CD4-positive, alpha-beta T cell (primary cell): ENCODE results near the gene KCNE3. TPM values are rescaled to one million over a fixed set of nuclear protein-coding genes. Genes with fewer than 3 reads are reported as not detected.
A peak's percentile ranks its signal among the peaks of the same experiment; 100 is the strongest.

Experiments used
- ATAC-seq: fragments of 200-7000 bp; cut with Tn5 transposase; one replicate; pipeline ENCODE4 v1.10.0; 2022; ENCODE audit warnings: mild to moderate bottlenecking; ENCODE audit not compliant: poor library complexity
- CTCF ChIA-PET: fragments of 350-600 bp; sonication (Branson Sonifier 250); formaldehyde crosslinking; loops from one replicate; lab custom pipeline; 2021; ENCODE audit warnings: antibody characterized with exemption, inconsistent platforms; lab: Charles Lee
- POLR2A ChIA-PET: fragments of 350-600 bp; sonication (Branson Sonifier 250); formaldehyde crosslinking; loops from one replicate; lab custom pipeline; 2021; ENCODE audit warnings: antibody characterized with exemption, inconsistent platforms; lab: Charles Lee
- DNase-seq, 14 experiments: peaks; one replicate each; pipeline ENCODE4 v3.0.0-alpha.2; 2013 to 2020; ENCODE audit warnings: mixed read lengths in 2 of 14
- H3K27ac ChIP-seq, 2 donors: one replicate each; pipeline versions ENCODE4 v1.5.1 to v1.7.0; 2013; ENCODE audit warnings: low read length in 2 of 2, low read depth in 1 of 2, mild to moderate bottlenecking in 1 of 2
- H3K27me3 ChIP-seq, 2 experiments: 1 replicate in 1 of 2; 2 replicates in 1 of 2; pipeline versions ENCODE4 v1.6.1 to v1.7.0; 2013; ENCODE audit warnings: low read length in 2 of 2, control low read depth in 1 of 2, mild to moderate bottlenecking in 1 of 2, moderate library complexity in 1 of 2; ENCODE audit not compliant: insufficient read depth in 2 of 2, control insufficient read depth in 1 of 2
- H3K36me3 ChIP-seq: one replicate; pipeline ENCODE4 v1.6.1; 2013; ENCODE audit warnings: low read length, control low read depth; ENCODE audit not compliant: insufficient read depth
- H3K4me1 ChIP-seq: one replicate; pipeline ENCODE4 v1.6.1; 2013; ENCODE audit warnings: low read length, control low read depth; ENCODE audit not compliant: insufficient read depth
- H3K4me3 ChIP-seq: one replicate; pipeline ENCODE4 v1.5.1; 2013; ENCODE audit warnings: mild to moderate bottlenecking, low read length, moderate library complexity
- H3K9me3 ChIP-seq, 2 experiments: 1 replicate in 1 of 2; 2 replicates in 1 of 2; pipeline versions ENCODE4 v1.6.1 to v1.7.0; 2013; ENCODE audit warnings: low read length in 2 of 2, mild to moderate bottlenecking in 2 of 2, control low read depth in 1 of 2, moderate library complexity in 1 of 2; ENCODE audit not compliant: control insufficient read depth in 1 of 2, insufficient read depth in 1 of 2
- H3K27ac Mint-ChIP-seq: one replicate; pipeline ENCODE4 v1.8.0; 2020; ENCODE audit warnings: mixed read lengths
- H3K27me3 Mint-ChIP-seq: one replicate; pipeline ENCODE4 v1.8.0; 2021; ENCODE audit warnings: mixed read lengths
- H3K36me3 Mint-ChIP-seq: one replicate; pipeline ENCODE4 v1.8.0; 2021; ENCODE audit warnings: low read depth, mixed read lengths
- H3K4me1 Mint-ChIP-seq: one replicate; pipeline ENCODE4 v1.8.0; 2021; ENCODE audit warnings: low read depth, mixed read lengths
- H3K4me3 Mint-ChIP-seq: one replicate; pipeline ENCODE4 v1.8.0; 2020; ENCODE audit warnings: mild to moderate bottlenecking, mixed read lengths
- H3K9me3 Mint-ChIP-seq: one replicate; pipeline ENCODE4 v1.8.0; 2020; ENCODE audit warnings: mixed read lengths
- intact Hi-C, 2 experiments: fragments of 100-400 bp; cut with DNase I in 1 of 2; cut with micrococcal nuclease in 1 of 2; formaldehyde crosslinking; loops; one replicate each; pipeline versions ENCODE4 v1.15.1 to v1.9.0; 2023 to 2025; cut with DNase I, micrococcal nuclease
- total RNA-seq, 174 experiments: library from RNA in 2 of 174; stranded (reverse) in 2 of 174; gene quantifications; one replicate each; pipeline ENCODE4 v1.2.3 and lab custom pipeline; 2021 to 2026
- TF ChIP-seq, protein P1 (sequence below): fragments of 200-600 bp; IDR thresholded peaks from one replicate; pipeline ENCODE4 v1.8.0; 2022; ENCODE audit warnings: antibody characterized with exemption, mild to moderate bottlenecking

KCNE3 gene
- total RNA-seq, 2 experiments from 2014 or later: 0.08 to 0.22 TPM

DNA sequence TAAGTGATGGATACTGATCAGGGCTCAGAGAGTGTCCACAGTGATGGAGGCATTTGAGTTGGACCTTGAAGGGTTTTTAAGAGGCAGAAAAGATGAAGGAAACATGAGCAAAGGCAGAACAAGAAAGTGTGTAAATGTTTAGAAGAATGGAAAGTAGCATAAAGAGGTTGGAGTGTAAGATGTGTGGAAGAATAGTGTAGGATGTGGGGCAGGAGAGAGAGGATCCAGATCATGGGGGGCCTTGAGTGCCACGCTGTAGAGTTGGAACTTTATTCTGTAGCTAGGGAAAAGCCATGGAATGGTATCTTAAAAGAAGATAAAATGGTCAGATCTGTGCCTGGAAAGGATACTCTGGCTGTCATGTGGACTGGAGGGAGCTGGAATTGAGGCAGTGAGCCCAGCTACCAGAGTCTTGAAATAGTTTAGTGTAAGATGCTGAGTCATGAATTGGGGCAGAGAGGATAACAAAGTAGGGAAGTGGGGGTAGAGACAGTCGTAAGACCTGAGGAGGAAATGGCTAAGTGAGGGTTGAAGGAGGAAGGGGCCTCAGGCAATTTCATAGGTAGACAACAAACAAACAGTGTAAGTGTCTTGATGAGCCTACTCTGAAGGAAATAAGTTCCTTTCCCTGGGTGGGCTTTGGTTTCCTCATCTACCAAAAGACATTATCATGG, 6.7 kb downstream of the KCNE3 start:
- TF ChIP-seq, protein P1, sequence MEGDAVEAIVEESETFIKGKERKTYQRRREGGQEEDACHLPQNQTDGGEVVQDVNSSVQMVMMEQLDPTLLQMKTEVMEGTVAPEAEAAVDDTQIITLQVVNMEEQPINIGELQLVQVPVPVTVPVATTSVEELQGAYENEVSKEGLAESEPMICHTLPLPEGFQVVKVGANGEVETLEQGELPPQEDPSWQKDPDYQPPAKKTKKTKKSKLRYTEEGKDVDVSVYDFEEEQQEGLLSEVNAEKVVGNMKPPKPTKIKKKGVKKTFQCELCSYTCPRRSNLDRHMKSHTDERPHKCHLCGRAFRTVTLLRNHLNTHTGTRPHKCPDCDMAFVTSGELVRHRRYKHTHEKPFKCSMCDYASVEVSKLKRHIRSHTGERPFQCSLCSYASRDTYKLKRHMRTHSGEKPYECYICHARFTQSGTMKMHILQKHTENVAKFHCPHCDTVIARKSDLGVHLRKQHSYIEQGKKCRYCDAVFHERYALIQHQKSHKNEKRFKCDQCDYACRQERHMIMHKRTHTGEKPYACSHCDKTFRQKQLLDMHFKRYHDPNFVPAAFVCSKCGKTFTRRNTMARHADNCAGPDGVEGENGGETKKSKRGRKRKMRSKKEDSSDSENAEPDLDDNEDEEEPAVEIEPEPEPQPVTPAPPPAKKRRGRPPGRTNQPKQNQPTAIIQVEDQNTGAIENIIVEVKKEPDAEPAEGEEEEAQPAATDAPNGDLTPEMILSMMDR: no peak
- Mint-ChIP-seq H3K4me1 (no peaks in the 10 kb centered on the region), H3K27me3 (peaks cover 9% of the 10 kb centered on the region), H3K9me3 (no peaks in the 10 kb centered on the region), H3K27ac (no peak overlapping the region), H3K36me3 (no peaks in the 10 kb centered on the region), H3K4me3 (no peak overlapping the region)
- ATAC-seq (no peak), DNase-seq (peak in 1 of 14 experiments; percentile 17)
- peaks cover 2 to 9% of the 10 kb centered on the region in 2 experiments for H3K27me3 ChIP-seq
- CTCF ChIA-PET: no interaction called here
- H3K27ac ChIP-seq: no peak overlapping the region
- no peak overlapping the region for H3K4me3 ChIP-seq
- POLR2A ChIA-PET: no interaction called here
- no peaks in the 10 kb centered on the region for H3K4me1 ChIP-seq
- intact Hi-C loops: no loop called here
- H3K9me3 ChIP-seq: no peaks in the 10 kb centered on the region
- H3K36me3 ChIP-seq: no peaks in the 10 kb centered on the region

DNA sequence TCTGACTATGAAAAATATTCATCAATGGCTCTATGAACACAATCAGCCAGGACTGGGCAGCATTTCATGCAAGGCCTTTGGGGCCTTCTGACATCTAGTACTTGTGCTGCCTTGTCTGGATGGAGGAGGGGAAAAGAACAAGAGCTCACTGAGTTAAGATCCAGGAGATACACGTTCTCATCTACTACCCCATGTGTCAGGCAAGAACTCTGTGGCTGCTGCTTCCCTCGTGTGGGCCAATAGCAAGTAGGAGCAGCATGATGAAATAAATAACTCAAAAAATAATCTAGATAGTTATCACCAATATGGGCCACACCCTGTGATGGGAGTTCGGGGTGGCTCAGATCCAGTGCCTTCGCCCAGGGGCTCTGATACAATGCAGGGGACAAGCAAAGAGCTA, 7.3 kb downstream of the KCNE3 start:
- Mint-ChIP-seq H3K27me3 (peaks cover 6% of the 10 kb centered on the region), H3K4me3 (no peak overlapping the region), H3K36me3 (no peaks in the 10 kb centered on the region), H3K27ac (no peak overlapping the region), H3K9me3 (no peaks in the 10 kb centered on the region), H3K4me1 (no peaks in the 10 kb centered on the region)
- intact Hi-C loops: no loop called here
- H3K27ac ChIP-seq: no peak overlapping the region
- ChIA-PET POLR2A (no interaction called here), CTCF (no interaction called here)
- TF ChIP-seq, protein P1: no peak
- H3K4me3 ChIP-seq: no peak overlapping the region
- no peaks in the 10 kb centered on the region for H3K36me3 ChIP-seq
- DNase-seq: no peak
- H3K9me3 ChIP-seq: no peaks in the 10 kb centered on the region
- no peaks in the 10 kb centered on the region for H3K4me1 ChIP-seq
- H3K27me3 ChIP-seq: peaks cover 2 to 4% of the 10 kb centered on the region in 2 experiments
- ATAC-seq: no peak

DNA sequence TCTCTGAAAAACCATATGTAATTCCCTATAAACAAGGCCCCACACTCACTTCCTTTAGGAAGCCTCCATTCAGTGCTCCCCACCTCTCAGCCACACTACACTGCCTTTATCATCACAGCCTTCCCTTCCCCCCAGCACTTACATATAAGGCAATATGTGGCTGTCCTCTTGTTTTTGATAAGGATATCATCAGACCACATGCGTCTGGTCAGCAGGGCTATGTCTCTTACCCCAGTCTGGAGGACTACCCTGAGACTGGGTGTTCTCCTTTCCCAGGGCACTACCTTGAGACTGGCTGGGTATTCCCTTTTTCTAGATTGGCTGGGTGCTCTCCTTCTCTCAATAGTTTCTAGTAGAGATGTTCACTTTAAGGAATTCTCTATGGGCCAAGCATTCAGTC, 7.8 kb downstream of the KCNE3 start:
- Histone ChIP-seq H3K4me3 (no peak overlapping the region), H3K27ac (no peak overlapping the region), H3K9me3 (no peaks in the 10 kb centered on the region), H3K27me3 (peaks cover 0 to 2% of the 10 kb centered on the region in 2 experiments), H3K36me3 (no peaks in the 10 kb centered on the region), H3K4me1 (no peaks in the 10 kb centered on the region)
- POLR2A ChIA-PET: no interaction called here
- TF ChIP-seq, protein P1: no peak
- DNase-seq (no peak), ATAC-seq (no peak)
- Mint-ChIP-seq H3K4me1 (no peaks in the 10 kb centered on the region), H3K36me3 (no peaks in the 10 kb centered on the region), H3K4me3 (no peak overlapping the region), H3K9me3 (no peaks in the 10 kb centered on the region), H3K27me3 (peaks cover 3% of the 10 kb centered on the region), H3K27ac (no peak overlapping the region)
- CTCF ChIA-PET: no interaction called here
- intact Hi-C loops: no loop called here
